Activated T-helper 1 cell treated with anti-CD3 and anti-CD28 coated beads, Interleukin-12 subunit alpha, Interleukin-12 subunit beta, Interleukin-2, Interleukin-4 antibody, amounts not matched to agents 30 ng/mL and 10 ng/mL and 1 ng/mL, durations not matched to agents 14 hours and 24 hours and 36 hours (primary cell): ENCODE data around the gene SIM1. TPM values are rescaled to one million over a fixed set of nuclear protein-coding genes. Genes with fewer than 3 reads are reported as not detected.

ENCODE experiments used
- DNase-seq: peaks from one replicate; pipeline ENCODE4 v3.0.0; 2021; ENCODE audit warnings: low spot score
- H3K27ac Mint-ChIP-seq: one replicate; pipeline ENCODE4 v1.8.0; 2021; ENCODE audit warnings: mild to moderate bottlenecking, mixed read lengths
- H3K27me3 Mint-ChIP-seq: one replicate; pipeline ENCODE4 v1.8.0; 2022; ENCODE audit warnings: mild to moderate bottlenecking, moderate library complexity, mixed read lengths; ENCODE audit not compliant: insufficient read depth
- H3K36me3 Mint-ChIP-seq: one replicate; pipeline ENCODE4 v1.8.0; 2021; ENCODE audit warnings: low read depth, mixed read lengths
- H3K4me1 Mint-ChIP-seq: one replicate; pipeline ENCODE4 v1.8.0; 2021; ENCODE audit warnings: low read depth, mixed read lengths
- H3K4me3 Mint-ChIP-seq: one replicate; pipeline ENCODE4 v1.8.0; 2021; ENCODE audit warnings: mild to moderate bottlenecking, moderate library complexity, mixed read lengths
- H3K9me3 Mint-ChIP-seq: one replicate; pipeline ENCODE4 v1.8.0; 2021; ENCODE audit warnings: mixed read lengths
- intact Hi-C: fragments of 100-400 bp; cut with micrococcal nuclease; formaldehyde crosslinking; loops from one replicate; pipeline ENCODE4 v1.15.1; 2024
- total RNA-seq: library from RNA; stranded (reverse); gene quantifications from 2 replicates; pipeline ENCODE4 v1.2.3, GENCODE V29; 2022

The SIM1 gene
- total RNA-seq, 1 donor from 2014 or later = 0.13 TPM

GRCh38 chr6:100457311-100457990, 7.3 kb downstream of the SIM1 start:
- Mint-ChIP-seq H3K27ac (no peak overlapping the region), H3K4me1 (peaks cover 22% of the 10 kb centered on the region), H3K27me3 (peaks cover 85% of the 10 kb centered on the region), H3K9me3 (peaks cover 5% of the 10 kb centered on the region), H3K36me3 (peaks cover 6% of the 10 kb centered on the region), H3K4me3 (no peak overlapping the region)
- DNase-seq = no peak
- intact Hi-C loops = loop anchor here (2.0 kb wide), 1 partner anchor 1629 kb away; no protein-coding TSS in a partner anchor

- no peak overlapping the region for H3K4me3 Mint-ChIP-seq
- peaks cover 79% of the 10 kb centered on the region for H3K27me3 Mint-ChIP-seq
- DNase-seq = no peak
- H3K9me3 Mint-ChIP-seq = peaks cover 5% of the 10 kb centered on the region
- intact Hi-C loops = loop anchor here (1.0 to 2.0 kb wide), 3 partner anchors 8 to 1628 kb away; no protein-coding TSS in a partner anchor
- peaks cover 16% of the 10 kb centered on the region for H3K4me1 Mint-ChIP-seq
- peaks cover 6% of the 10 kb centered on the region for H3K36me3 Mint-ChIP-seq
- no peak overlapping the region for H3K27ac Mint-ChIP-seq
Observed at GRCh38 chr6:100456908-100457235, 7.8 kb downstream of the SIM1 start.

GRCh38 chr6:100456141-100456907, 8.4 kb downstream of the SIM1 start:
- peaks cover 11% of the 10 kb centered on the region for H3K4me1 Mint-ChIP-seq
- DNase-seq = no peak
- peaks cover 73% of the 10 kb centered on the region for H3K27me3 Mint-ChIP-seq
- intact Hi-C loops = loop anchor here (1.0 to 2.0 kb wide), 3 partner anchors 9 to 1628 kb away; no protein-coding TSS in a partner anchor
- peak overlapping the region; percentile 55 for H3K27ac Mint-ChIP-seq
- H3K4me3 Mint-ChIP-seq = no peak overlapping the region
- peaks cover 5% of the 10 kb centered on the region for H3K9me3 Mint-ChIP-seq
- H3K36me3 Mint-ChIP-seq = peaks cover 6% of the 10 kb centered on the region

- H3K27ac Mint-ChIP-seq = peak overlapping the region; percentile 63
- intact Hi-C loops = loop anchor here (1.0 to 2.0 kb wide), 3 partner anchors 9 to 1627 kb away; no protein-coding TSS in a partner anchor
- peaks cover 10% of the 10 kb centered on the region for H3K4me1 Mint-ChIP-seq
- H3K27me3 Mint-ChIP-seq = peaks cover 65% of the 10 kb centered on the region
- H3K9me3 Mint-ChIP-seq = peaks cover 5% of the 10 kb centered on the region
- no peak for DNase-seq
- H3K36me3 Mint-ChIP-seq = peaks cover 6% of the 10 kb centered on the region
- no peak overlapping the region for H3K4me3 Mint-ChIP-seq
Observed at GRCh38 chr6:100455230-100456124, 9.2 kb downstream of the SIM1 start.

- DNase-seq = no peak
- Mint-ChIP-seq H3K4me1 (peaks cover 10% of the 10 kb centered on the region), H3K4me3 (no peak overlapping the region), H3K27me3 (peaks cover 61% of the 10 kb centered on the region), H3K27ac (peak overlapping the region; percentile 63), H3K36me3 (peaks cover 6% of the 10 kb centered on the region), H3K9me3 (peaks cover 5% of the 10 kb centered on the region)
- intact Hi-C loops = loop anchor here (1.0 kb wide), 1 partner anchor 15 kb away; no protein-coding TSS in a partner anchor
Observed at GRCh38 chr6:100454551-100455229, 10.0 kb downstream of the SIM1 start.

- Mint-ChIP-seq H3K4me1 (peaks cover 10% of the 10 kb centered on the region), H3K27ac (peak overlapping the region; percentile 9), H3K36me3 (peaks cover 4% of the 10 kb centered on the region), H3K27me3 (peaks cover 60% of the 10 kb centered on the region), H3K4me3 (no peak overlapping the region), H3K9me3 (peaks cover 5% of the 10 kb centered on the region)
- intact Hi-C loops = loop anchor here (1.0 kb wide), 1 partner anchor 15 kb away; no protein-coding TSS in a partner anchor
- DNase-seq = no peak
Observed at GRCh38 chr6:100453701-100454521, 10.8 kb downstream of the SIM1 start.

- Mint-ChIP-seq H3K27me3 (peaks cover 61% of the 10 kb centered on the region), H3K27ac (no peak overlapping the region), H3K9me3 (peaks cover 5% of the 10 kb centered on the region), H3K4me1 (peaks cover 10% of the 10 kb centered on the region), H3K36me3 (peaks cover 4% of the 10 kb centered on the region), H3K4me3 (no peak overlapping the region)
- DNase-seq = no peak
- intact Hi-C loops = no loop called here
Observed at GRCh38 chr6:100452998-100453397, 11.7 kb downstream of the SIM1 start.

GRCh38 chr6:100451577-100451976, 13.1 kb downstream of the SIM1 start:
- intact Hi-C loops = no loop called here
- Mint-ChIP-seq H3K4me3 (no peak overlapping the region), H3K9me3 (peaks cover 5% of the 10 kb centered on the region), H3K36me3 (peaks cover 7% of the 10 kb centered on the region), H3K27ac (no peak overlapping the region), H3K27me3 (peaks cover 59% of the 10 kb centered on the region), H3K4me1 (peaks cover 19% of the 10 kb centered on the region)
- no peak for DNase-seq

GRCh38 chr6:100449239-100449691, 15.5 kb downstream of the SIM1 start:
- intact Hi-C loops = loop anchor here (5.0 kb wide), 2 partner anchors 948 to 1617 kb away; partner anchors contain the start of gene POU3F2
- peaks cover 13% of the 10 kb centered on the region for H3K4me1 Mint-ChIP-seq
- H3K9me3 Mint-ChIP-seq = no peaks in the 10 kb centered on the region
- peaks cover 4% of the 10 kb centered on the region for H3K36me3 Mint-ChIP-seq
- peaks cover 55% of the 10 kb centered on the region for H3K27me3 Mint-ChIP-seq
- H3K4me3 Mint-ChIP-seq = no peak overlapping the region
- DNase-seq = no peak
- no peak overlapping the region for H3K27ac Mint-ChIP-seq

- Mint-ChIP-seq H3K4me3 (no peak overlapping the region), H3K36me3 (peaks cover 4% of the 10 kb centered on the region), H3K27me3 (peaks cover 57% of the 10 kb centered on the region), H3K27ac (peak overlapping the region; percentile 60), H3K9me3 (no peaks in the 10 kb centered on the region), H3K4me1 (peaks cover 11% of the 10 kb centered on the region)
- no peak for DNase-seq
- intact Hi-C loops = loop anchor here (5.0 kb wide), 2 partner anchors 949 to 1616 kb away; partner anchors contain the start of gene POU3F2
Observed at GRCh38 chr6:100447900-100448748, 16.6 kb downstream of the SIM1 start.
